ENCODE measurements around the gene ABR. TPM values are rescaled to one million over a fixed set of nuclear protein-coding genes. Genes with fewer than 3 reads are reported as not detected.

The ABR gene
- total and polyA plus RNA-seq, 2 of the 8 experiments (the other 6 are each of a cell fraction or from before 2014, with no cell fraction given): 44.8 to 47.2 TPM

- TF ChIP-seq CHD7 (IDR thresholded peaks at IDR 0.05; ENCODE audit: insufficient replicate concordance, low read length) (no peak), USF2 (IDR thresholded peaks at IDR 0.05; ENCODE audit: low read length) (no peak), SP1 (IDR thresholded peaks at IDR 0.05; ENCODE audit: low read depth, low read length) (no peak), KDM1A (IDR thresholded peaks at IDR 0.05; ENCODE audit: borderline replicate concordance, low read length) (no peak), CHD2 (IDR thresholded peaks at IDR 0.05; ENCODE audit: low read length) (no peak), SP2 (IDR thresholded peaks at IDR 0.05; ENCODE audit: low read length) (no peak), NANOG (IDR thresholded peaks at IDR 0.05; ENCODE audit: insufficient read depth, low read depth, low read length, poor library complexity, severe bottlenecking) (no peak), KDM4A (IDR thresholded peaks at IDR 0.05; ENCODE audit: low read depth, low read length, severe bottlenecking) (no peak), YY1 (IDR thresholded peaks at IDR 0.05; ENCODE audit: low read depth, low read length) (no peak)
Measured at GRCh38 chr17:1050996-1051925, 128.5 kb downstream of the ABR start (continued).
